Uterus (tissue), 4 donors: ENCODE results near the gene MOV10L1. TPM values are rescaled to one million over a fixed set of nuclear protein-coding genes. Genes with fewer than 3 reads are reported as not detected.

ENCODE experiments used
- DNase-seq, 2 donors: peaks; one replicate each; pipeline ENCODE4 v3.0.0-alpha.2; 2019 to 2020
- H3K27ac ChIP-seq, 2 donors: fragments of 200-600 bp; sonication (generic); 1 replicate in 1 of 2; 2 replicates in 1 of 2; pipeline ENCODE4 v1.5.1; 2016 to 2018
- H3K27me3 ChIP-seq, 2 donors: fragments of 200-600 bp; sonication (generic); one replicate each; pipeline ENCODE4 v1.5.1; 2018 to 2019; ENCODE audit warnings: control low read depth in 1 of 2
- H3K36me3 ChIP-seq, 2 donors: fragments of 200-600 bp; sonication (generic); one replicate each; pipeline ENCODE4 v1.5.1; 2019; ENCODE audit warnings: control low read depth in 1 of 2
- H3K4me1 ChIP-seq, 2 donors: fragments of 200-600 bp; sonication (generic); one replicate each; pipeline ENCODE4 v1.5.1; 2018 to 2019; ENCODE audit warnings: control low read depth in 1 of 2
- H3K4me3 ChIP-seq, 2 donors: fragments of 200-600 bp; sonication (generic); 1 replicate in 1 of 2; 2 replicates in 1 of 2; pipeline ENCODE4 v1.5.1; 2018 to 2019; ENCODE audit warnings: mild to moderate bottlenecking in 1 of 2
- H3K9me3 ChIP-seq, 2 donors: fragments of 200-600 bp; sonication (generic); one replicate each; pipeline ENCODE4 v1.5.1; 2019; ENCODE audit warnings: control low read depth in 1 of 2
- POLR2A ChIP-seq, 2 donors: fragments of 450-650 bp; IDR thresholded peaks; one replicate each; pipeline ENCODE4 v1.6.1; 2016; ENCODE audit warnings: antibody characterized with exemption in 2 of 2, mild to moderate bottlenecking in 1 of 2, moderate library complexity in 1 of 2
- intact Hi-C: fragments of 100-400 bp; cut with DNase I; formaldehyde crosslinking; loops from one replicate; pipeline ENCODE4 v1.15.1; 2023; ENCODE audit warnings: low total_unique reads
- total RNA-seq, 4 donors: library from RNA; depleted of rRNA in 3 of 4; stranded (reverse); fragments of >200 nt in 3 of 4; gene quantifications; one replicate each; pipeline versions ENCODE4 v1.1.0 to v1.2.4, GENCODE V29; 2014 to 2023
- TF ChIP-seq, protein P1 (sequence below), 4 experiments: fragments of 200-600 bp in 2 of 4; fragments of 450-650 bp in 2 of 4; sonication (generic) in 2 of 4; IDR thresholded peaks; one replicate each; pipeline ENCODE4 v1.5.1; 2016 to 2019; ENCODE audit warnings: antibody characterized with exemption in 4 of 4, mild to moderate bottlenecking in 2 of 4, moderate library complexity in 1 of 4
- donor health status: DM: yes; HTN: yes; CAD: no.

Gene MOV10L1
- total RNA-seq, 4 donors from 2014 or later = 1.8 to 3.4 TPM; not detected in 2

- no peaks in the 10 kb centered on the region for H3K9me3 ChIP-seq
- H3K4me1 ChIP-seq = no peaks in the 10 kb centered on the region
- DNase-seq = no peak
- intact Hi-C loops = no loop called here
- TF ChIP-seq, protein P1, sequence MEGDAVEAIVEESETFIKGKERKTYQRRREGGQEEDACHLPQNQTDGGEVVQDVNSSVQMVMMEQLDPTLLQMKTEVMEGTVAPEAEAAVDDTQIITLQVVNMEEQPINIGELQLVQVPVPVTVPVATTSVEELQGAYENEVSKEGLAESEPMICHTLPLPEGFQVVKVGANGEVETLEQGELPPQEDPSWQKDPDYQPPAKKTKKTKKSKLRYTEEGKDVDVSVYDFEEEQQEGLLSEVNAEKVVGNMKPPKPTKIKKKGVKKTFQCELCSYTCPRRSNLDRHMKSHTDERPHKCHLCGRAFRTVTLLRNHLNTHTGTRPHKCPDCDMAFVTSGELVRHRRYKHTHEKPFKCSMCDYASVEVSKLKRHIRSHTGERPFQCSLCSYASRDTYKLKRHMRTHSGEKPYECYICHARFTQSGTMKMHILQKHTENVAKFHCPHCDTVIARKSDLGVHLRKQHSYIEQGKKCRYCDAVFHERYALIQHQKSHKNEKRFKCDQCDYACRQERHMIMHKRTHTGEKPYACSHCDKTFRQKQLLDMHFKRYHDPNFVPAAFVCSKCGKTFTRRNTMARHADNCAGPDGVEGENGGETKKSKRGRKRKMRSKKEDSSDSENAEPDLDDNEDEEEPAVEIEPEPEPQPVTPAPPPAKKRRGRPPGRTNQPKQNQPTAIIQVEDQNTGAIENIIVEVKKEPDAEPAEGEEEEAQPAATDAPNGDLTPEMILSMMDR (IDR thresholded peaks at IDR 0.05) = no peak
- TF ChIP-seq POLR2A (IDR thresholded peaks at IDR 0.05) = no peak
- no peaks in the 10 kb centered on the region for H3K27me3 ChIP-seq
- H3K27ac ChIP-seq = no peak overlapping the region
- no peaks in the 10 kb centered on the region for H3K36me3 ChIP-seq
- no peak overlapping the region for H3K4me3 ChIP-seq
Observed at GRCh38 chr22:50045211-50046018, 44.4 kb upstream of the MOV10L1 start.

DNA sequence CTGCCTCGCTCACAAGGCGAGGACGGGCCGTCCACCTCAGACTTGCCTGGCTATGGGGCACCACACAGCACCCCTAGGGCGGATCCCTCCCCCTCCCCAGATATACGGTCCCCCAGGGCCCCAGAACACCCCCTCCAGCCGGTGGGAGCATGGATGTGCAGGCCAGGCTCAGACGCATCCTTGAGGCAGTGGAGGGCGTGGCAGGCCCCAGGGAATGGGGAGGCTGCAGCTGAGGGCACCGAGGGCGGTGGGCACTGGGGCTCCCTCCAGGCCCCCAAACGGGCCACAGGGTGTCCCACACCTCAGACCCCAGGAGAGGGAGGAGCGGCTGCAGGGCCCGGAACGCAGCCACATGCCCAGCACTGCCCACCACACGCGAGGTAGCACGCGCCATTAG lies 43.8 kb upstream of the MOV10L1 start:
- Histone ChIP-seq H3K27me3 (no peaks in the 10 kb centered on the region), H3K4me1 (no peaks in the 10 kb centered on the region), H3K36me3 (no peaks in the 10 kb centered on the region), H3K9me3 (no peaks in the 10 kb centered on the region), H3K4me3 (no peak overlapping the region), H3K27ac (no peak overlapping the region)
- intact Hi-C loops = no loop called here
- no peak for DNase-seq
- no peak for TF ChIP-seq POLR2A (IDR thresholded peaks at IDR 0.05)
- TF ChIP-seq, protein P1 (IDR thresholded peaks at IDR 0.05) = no peak

GRCh38 chr22:50046481-50047245 lies 43.1 kb upstream of the MOV10L1 start:
- no peaks in the 10 kb centered on the region for H3K27me3 ChIP-seq
- no peak for DNase-seq
- H3K9me3 ChIP-seq = no peaks in the 10 kb centered on the region
- no peak overlapping the region for H3K27ac ChIP-seq
- no peaks in the 10 kb centered on the region for H3K36me3 ChIP-seq
- intact Hi-C loops = no loop called here
- H3K4me1 ChIP-seq = no peaks in the 10 kb centered on the region
- no peak overlapping the region for H3K4me3 ChIP-seq
- TF ChIP-seq POLR2A (IDR thresholded peaks at IDR 0.05) = no peak
- TF ChIP-seq, protein P1 (IDR thresholded peaks at IDR 0.05) = no peak

DNA sequence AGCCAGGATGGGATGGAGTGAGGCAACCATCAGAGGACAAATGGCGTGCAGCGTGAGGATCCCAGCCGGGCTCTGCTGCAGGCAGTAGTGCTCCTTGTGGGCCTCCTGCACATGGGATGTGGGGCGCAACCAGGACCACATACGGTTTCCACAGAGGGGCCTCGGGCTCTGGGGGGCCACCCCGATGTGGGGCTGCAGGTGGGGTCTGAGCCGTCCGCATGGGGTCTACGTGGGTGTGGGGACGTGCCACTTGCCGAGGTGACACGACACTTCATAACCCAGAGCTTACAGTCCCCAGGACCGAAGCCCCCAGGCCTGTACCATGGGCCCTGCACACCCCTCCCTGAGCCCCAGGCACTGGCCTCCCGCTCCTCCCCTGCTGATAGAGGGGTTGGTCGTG lies 42.5 kb upstream of the MOV10L1 start:
- no peak for DNase-seq
- H3K4me1 ChIP-seq = no peaks in the 10 kb centered on the region
- H3K27me3 ChIP-seq = no peaks in the 10 kb centered on the region

More for the DNA sequence above, 42.5 kb upstream of the MOV10L1 start:
- H3K36me3 ChIP-seq = no peaks in the 10 kb centered on the region
- H3K4me3 ChIP-seq = no peak overlapping the region
- H3K9me3 ChIP-seq = no peaks in the 10 kb centered on the region
- TF ChIP-seq, protein P1 (IDR thresholded peaks at IDR 0.05) = no peak
- no peak for TF ChIP-seq POLR2A (IDR thresholded peaks at IDR 0.05)
- intact Hi-C loops = no loop called here
- no peak overlapping the region for H3K27ac ChIP-seq
